ENCODE data around the gene ABCA2.

Gene ABCA2

DNA sequence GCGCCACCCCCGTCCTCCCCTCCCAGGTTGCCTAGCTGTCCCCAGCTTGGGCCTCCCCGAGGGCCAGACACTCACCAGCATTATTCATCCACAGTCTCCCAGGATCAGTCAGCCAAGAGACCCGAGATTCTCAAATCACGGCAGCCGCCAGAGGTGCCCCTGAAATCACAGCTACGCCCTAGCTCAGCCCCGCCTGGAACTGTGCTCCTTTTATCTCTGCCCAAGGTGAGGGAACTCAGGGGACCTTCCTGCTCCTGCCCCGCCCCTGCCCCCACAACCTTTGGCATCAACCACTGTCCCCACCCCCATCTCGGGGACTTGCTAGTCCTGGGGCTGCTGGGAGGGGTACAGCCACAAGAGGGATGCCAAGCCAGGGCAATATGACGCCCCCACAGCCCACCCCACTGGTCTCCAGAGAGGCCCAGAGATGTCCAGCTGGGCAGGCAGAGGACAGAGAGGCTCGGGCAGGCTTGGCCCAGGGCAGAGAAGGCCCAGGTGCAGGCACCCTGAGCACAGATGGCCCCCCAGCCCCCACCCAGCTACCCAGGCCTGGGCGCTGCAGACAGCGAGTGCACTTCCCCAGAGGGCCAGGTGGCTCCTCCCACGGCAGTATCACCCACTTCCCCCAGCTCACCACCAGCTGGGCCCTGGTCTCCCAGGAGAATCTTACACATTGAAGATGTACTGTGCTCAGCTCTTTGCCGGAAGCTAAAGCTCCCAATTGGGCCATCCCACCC, 4.0 kb upstream of the ABCA2 start, which contains the start of gene FUT7:
FUT7 (minus strand) TSS at position 185 of the 737 bp plus-strand sequence; CDS start at position 88, 97 bp downstream.
- H3K9ac ChIP-seq (ENCODE audit: low read length) = no peak within 1 kb of the TSS
- no peaks in the 10 kb centered on the region for H3K36me3 ChIP-seq (ENCODE audit: insufficient read depth, low read length)
- H3K4me1 ChIP-seq (ENCODE audit: insufficient read depth, low read length) = peaks cover 18% of the 10 kb centered on the region
- no peak within 1 kb of the TSS for H3K4me3 ChIP-seq (ENCODE audit: low read depth in 1 of 2, low read length in 2 of 2)
- H3K27me3 ChIP-seq (ENCODE audit: control insufficient read depth in 1 of 2, insufficient read depth in 2 of 2, low read length in 2 of 2) = peaks cover 3 to 7% of the 10 kb centered on the region in 2 donors
- no peaks in the 10 kb centered on the region for H3K9me3 ChIP-seq (ENCODE audit: low read length)
- no peak within 1 kb of the TSS for H3K27ac ChIP-seq (ENCODE audit: low read depth, low read length)

DNA sequence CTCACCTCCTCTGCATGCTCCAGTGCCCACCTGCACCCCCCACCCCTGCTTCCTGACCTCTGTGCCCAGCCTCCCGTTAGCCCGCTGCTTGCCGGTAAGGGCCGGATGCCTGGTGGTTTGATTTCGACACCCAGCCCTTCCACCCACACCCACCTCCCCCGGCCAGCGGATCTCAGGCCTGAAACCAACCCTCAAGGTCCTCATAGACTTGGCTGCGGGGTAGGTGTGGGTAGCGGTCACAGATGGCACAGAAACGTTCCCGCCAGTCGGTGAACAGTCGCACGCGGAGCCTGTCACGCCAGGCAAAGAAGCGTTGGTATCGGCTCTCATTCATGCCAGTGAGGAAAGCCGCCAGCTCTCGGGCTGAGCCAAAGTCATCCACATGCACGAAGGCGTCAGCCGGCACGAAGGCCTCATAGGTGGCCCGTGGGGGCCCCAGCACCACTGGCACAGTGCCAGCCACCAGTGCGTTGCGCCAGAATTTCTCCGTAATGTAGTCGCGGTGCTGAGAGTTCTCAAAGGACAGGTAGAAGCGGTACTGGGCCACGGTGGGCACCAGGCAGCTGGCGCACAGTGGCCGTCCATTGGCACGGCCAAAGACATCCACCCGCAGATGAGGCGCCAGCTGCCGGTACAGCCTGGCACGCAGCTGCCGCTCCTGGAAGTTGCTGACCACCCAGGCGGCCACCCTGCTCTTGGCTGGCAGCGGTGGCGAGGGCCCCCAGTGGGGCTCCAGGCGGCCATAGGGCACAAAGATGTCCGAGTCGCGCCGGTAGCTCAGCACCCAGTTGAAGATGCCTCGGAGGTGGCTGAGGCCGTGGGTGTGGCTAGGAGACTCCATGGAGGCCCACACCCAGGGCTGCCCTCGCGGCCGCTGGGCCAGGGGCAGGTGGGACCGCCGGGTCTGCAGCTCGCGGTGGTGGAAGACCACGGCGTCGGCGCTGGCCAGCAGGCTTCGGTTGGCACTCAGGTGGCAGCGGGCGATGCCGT, 2.8 kb upstream of the ABCA2 start:
- Histone ChIP-seq H3K4me3 (ENCODE audit: low read depth in 1 of 2, low read length in 2 of 2) (no peak overlapping the region), H3K27me3 (ENCODE audit: control insufficient read depth in 1 of 2, insufficient read depth in 2 of 2, low read length in 2 of 2) (peaks cover 2 to 7% of the 10 kb centered on the region in 2 donors), H3K4me1 (ENCODE audit: insufficient read depth, low read length) (peaks cover 27% of the 10 kb centered on the region), H3K9me3 (ENCODE audit: low read length) (no peaks in the 10 kb centered on the region), H3K9ac (ENCODE audit: low read length) (no peak overlapping the region), H3K27ac (ENCODE audit: low read depth, low read length) (no peak overlapping the region), H3K36me3 (ENCODE audit: insufficient read depth, low read length) (no peaks in the 10 kb centered on the region)

DNA sequence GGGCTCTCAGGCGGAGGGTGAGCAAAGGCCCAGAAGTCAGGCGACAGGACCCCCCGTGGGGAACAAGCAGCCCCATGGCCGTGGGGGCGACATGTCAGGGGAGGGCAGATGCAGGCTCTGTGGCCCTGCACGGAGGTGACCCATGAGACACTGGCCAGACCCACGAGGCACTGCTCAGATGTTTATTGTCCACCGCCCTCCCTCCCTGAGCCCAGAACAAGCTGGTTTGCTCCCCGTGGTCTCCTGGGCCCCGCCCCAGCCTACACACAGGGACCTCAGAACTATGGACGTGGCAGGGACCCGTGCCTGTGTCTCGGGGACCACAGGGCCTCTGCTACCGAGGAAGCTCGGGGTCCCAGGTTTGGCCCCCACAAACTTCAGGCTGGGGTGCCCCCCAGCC, 2.0 kb upstream of the ABCA2 start:
- Histone ChIP-seq H3K9me3 (ENCODE audit: low read length) (no peaks in the 10 kb centered on the region), H3K36me3 (ENCODE audit: insufficient read depth, low read length) (no peaks in the 10 kb centered on the region), H3K9ac (ENCODE audit: low read length) (no peak overlapping the region), H3K4me3 (ENCODE audit: low read depth in 1 of 2, low read length in 2 of 2) (no peak overlapping the region), H3K27me3 (ENCODE audit: control insufficient read depth in 1 of 2, insufficient read depth in 2 of 2, low read length in 2 of 2) (peaks cover 0 to 7% of the 10 kb centered on the region in 2 donors), H3K27ac (ENCODE audit: low read depth, low read length) (no peak overlapping the region), H3K4me1 (ENCODE audit: insufficient read depth, low read length) (peaks cover 27% of the 10 kb centered on the region)

DNA sequence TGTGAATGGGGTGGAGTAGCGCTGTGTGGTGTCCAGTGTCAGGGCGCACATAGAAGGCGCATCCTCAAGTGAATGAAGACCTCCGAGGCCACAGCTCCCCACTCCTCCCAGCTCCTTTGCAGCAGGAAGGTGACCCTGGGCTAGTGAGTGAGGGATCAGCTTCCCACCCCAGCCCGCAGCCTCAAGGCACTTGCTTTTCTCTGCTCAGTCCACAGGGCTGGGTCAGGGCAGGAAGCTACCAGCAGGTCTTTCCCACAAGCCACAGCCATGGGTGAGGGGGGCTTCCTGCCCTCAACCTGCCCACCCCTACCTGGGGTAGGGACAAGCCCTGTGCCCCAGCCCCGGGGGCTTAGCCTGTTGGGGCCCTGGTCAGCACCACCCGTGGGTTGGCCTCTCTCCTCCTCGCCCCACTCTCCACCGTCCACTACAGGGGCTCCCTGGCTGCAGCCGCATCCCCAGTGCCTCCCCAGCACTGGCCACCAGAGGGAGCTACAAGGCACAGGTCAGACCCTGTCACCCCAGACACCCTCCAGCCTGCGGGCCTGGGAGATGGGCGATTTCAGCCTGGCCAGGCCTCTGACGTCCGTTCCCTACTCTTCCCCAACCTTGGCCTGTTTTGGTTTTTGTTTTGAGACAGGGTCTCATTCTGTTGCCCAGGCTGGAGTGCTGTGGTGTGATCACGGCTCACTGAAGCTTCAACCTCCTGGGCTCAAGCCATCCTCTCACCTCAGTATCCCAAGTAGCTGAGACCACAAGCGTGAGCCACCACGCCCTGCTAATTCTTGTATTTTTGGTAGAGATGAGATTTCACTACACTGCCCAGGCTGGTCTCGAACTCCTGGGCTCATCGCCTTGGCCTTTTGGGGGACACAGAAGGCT, 1.3 kb upstream of the ABCA2 start:
- Histone ChIP-seq H3K36me3 (ENCODE audit: insufficient read depth, low read length) (no peaks in the 10 kb centered on the region), H3K9me3 (ENCODE audit: low read length) (no peaks in the 10 kb centered on the region), H3K4me1 (ENCODE audit: insufficient read depth, low read length) (peaks cover 27% of the 10 kb centered on the region), H3K27me3 (ENCODE audit: control insufficient read depth in 1 of 2, insufficient read depth in 2 of 2, low read length in 2 of 2) (no peaks in the 10 kb centered on the region), H3K9ac (ENCODE audit: low read length) (no peak overlapping the region), H3K27ac (ENCODE audit: low read depth, low read length) (peak overlapping the region; percentile 52), H3K4me3 (ENCODE audit: low read depth in 1 of 2, low read length in 2 of 2) (peak overlapping the region in 1 of 2 donors; percentile 71)

DNA sequence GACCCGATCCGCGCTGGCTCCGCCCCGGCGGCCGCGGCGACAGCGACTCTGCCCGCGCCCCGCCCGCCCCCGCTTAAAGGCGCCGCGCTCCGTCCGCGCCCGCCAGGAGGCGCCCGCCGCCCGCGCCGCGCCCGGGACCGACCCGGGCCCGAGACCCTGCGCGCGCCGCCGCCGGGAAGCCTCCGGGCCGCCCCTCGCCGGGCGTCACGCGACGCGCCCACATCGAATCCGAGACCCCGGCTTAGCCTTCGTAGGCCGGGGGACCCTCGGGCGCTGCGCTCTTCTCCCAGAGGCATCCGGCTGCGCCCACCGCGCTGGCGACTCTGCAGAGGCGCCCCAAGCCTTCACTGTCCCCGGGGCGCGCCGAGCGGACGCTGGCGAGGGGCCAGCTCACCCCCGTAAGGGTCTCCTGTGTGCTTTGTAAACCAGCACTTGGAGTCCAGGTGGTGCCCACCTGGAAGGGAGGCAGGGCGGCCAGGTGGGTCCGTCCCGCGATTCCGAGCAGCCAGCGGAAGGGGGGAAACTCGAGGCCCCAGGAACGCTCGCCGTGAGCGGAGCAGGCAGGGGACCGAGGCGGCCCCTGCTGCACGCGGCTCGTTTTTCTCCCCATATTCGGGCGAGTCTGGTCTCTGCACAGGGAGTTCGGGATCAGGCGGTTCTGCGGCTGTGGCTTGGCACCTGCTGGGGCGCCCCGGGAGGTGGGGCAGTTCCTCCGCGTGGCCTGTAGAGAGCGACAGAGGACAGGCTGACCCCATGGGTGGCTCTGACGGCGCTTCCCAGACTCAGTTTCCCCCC, 423 bp upstream of the ABCA2 start:
- H3K9ac ChIP-seq (ENCODE audit: low read length) = no peak overlapping the region
- H3K27me3 ChIP-seq (ENCODE audit: control insufficient read depth in 1 of 2, insufficient read depth in 2 of 2, low read length in 2 of 2) = no peaks in the 10 kb centered on the region
- peak overlapping the region; percentile 52 for H3K27ac ChIP-seq (ENCODE audit: low read depth, low read length)
- peaks cover 27% of the 10 kb centered on the region for H3K4me1 ChIP-seq (ENCODE audit: insufficient read depth, low read length)
- H3K36me3 ChIP-seq (ENCODE audit: insufficient read depth, low read length) = no peaks in the 10 kb centered on the region
- no peaks in the 10 kb centered on the region for H3K9me3 ChIP-seq (ENCODE audit: low read length)
- peak overlapping the region; percentile 38 to 71 for H3K4me3 ChIP-seq (ENCODE audit: low read depth in 1 of 2, low read length in 2 of 2)

DNA sequence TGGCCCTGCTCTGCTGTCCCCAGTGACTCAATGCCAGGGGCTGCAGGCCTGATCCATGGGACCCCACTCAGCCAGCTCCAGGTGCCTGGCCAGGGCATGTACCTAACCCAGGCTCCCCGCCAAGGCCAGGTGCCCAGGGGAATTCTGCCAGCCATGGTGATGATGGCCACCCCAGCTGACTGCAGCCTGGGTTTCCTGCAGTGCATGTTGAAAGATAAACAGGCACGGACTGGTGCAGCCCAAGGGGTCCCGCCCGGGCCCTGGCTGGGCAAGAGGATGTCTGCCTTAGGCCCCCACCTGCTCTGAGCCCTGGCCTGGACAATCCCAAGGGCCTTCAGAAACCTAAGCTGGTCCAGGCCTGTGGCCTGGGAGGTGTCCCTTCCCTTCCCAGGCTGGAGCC, 1.2 kb downstream of the ABCA2 start:
- Histone ChIP-seq H3K36me3 (ENCODE audit: insufficient read depth, low read length) (no peaks in the 10 kb centered on the region), H3K4me3 (ENCODE audit: low read depth in 1 of 2, low read length in 2 of 2) (peak overlapping the region in 1 of 2 donors; percentile 45), H3K9ac (ENCODE audit: low read length) (no peak overlapping the region), H3K27me3 (ENCODE audit: control insufficient read depth in 1 of 2, insufficient read depth in 2 of 2, low read length in 2 of 2) (no peaks in the 10 kb centered on the region), H3K4me1 (ENCODE audit: insufficient read depth, low read length) (peaks cover 27% of the 10 kb centered on the region), H3K27ac (ENCODE audit: low read depth, low read length) (no peak overlapping the region), H3K9me3 (ENCODE audit: low read length) (no peaks in the 10 kb centered on the region)

DNA sequence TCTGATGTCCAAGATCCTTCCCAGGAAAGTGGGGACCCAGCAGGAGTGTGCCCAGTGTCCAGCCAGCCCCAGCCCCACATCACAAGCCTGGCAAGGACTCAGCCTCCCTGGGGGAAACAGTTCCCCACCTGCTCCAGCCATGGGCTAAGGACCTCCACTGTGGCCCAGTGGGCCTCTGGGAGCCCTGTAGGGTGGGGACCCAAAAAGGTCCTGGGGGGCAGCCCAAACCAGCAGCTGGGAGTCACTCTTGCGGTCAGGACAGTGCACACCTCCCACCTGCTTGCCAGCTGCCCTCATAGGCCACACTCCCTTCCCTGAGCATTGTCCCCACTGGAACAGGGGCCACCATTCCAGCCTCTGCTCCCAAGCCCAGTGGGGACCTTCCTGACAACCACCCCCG, 1.7 kb downstream of the ABCA2 start:
- H3K27me3 ChIP-seq (ENCODE audit: control insufficient read depth in 1 of 2, insufficient read depth in 2 of 2, low read length in 2 of 2) = no peaks in the 10 kb centered on the region
- no peaks in the 10 kb centered on the region for H3K36me3 ChIP-seq (ENCODE audit: insufficient read depth, low read length)
- H3K4me3 ChIP-seq (ENCODE audit: low read depth in 1 of 2, low read length in 2 of 2) = no peak overlapping the region
- no peaks in the 10 kb centered on the region for H3K9me3 ChIP-seq (ENCODE audit: low read length)
- no peak overlapping the region for H3K9ac ChIP-seq (ENCODE audit: low read length)
- H3K4me1 ChIP-seq (ENCODE audit: insufficient read depth, low read length) = peaks cover 27% of the 10 kb centered on the region
- H3K27ac ChIP-seq (ENCODE audit: low read depth, low read length) = no peak overlapping the region

DNA sequence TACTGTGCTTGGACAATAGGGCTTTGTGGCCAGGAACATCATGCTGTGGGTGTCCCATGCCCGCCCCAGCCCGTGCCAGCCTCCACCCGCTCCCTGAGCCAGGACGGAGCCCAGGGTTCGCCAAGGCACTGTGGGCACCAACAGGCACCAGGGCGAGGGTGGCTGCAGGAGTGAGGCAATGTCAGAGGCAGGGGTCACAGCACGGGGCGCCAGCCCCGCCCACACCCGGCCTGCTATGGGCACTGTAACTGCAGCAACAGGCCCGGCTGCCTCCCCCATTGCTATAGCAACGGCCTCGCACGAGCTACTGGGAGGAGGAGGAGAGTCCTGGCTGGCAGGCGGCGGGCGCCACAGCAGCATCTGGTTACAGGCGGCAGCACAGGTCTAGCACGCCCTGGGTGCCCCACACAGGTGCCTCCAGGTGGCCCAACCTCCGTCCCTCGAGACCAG, 2.5 kb downstream of the ABCA2 start:
- no peaks in the 10 kb centered on the region for H3K9me3 ChIP-seq (ENCODE audit: low read length)
- H3K4me3 ChIP-seq (ENCODE audit: low read depth in 1 of 2, low read length in 2 of 2) = no peak overlapping the region
- H3K36me3 ChIP-seq (ENCODE audit: insufficient read depth, low read length) = no peaks in the 10 kb centered on the region
- H3K27me3 ChIP-seq (ENCODE audit: control insufficient read depth in 1 of 2, insufficient read depth in 2 of 2, low read length in 2 of 2) = no peaks in the 10 kb centered on the region
- H3K9ac ChIP-seq (ENCODE audit: low read length) = no peak overlapping the region
- H3K27ac ChIP-seq (ENCODE audit: low read depth, low read length) = no peak overlapping the region
- peaks cover 27% of the 10 kb centered on the region for H3K4me1 ChIP-seq (ENCODE audit: insufficient read depth, low read length)

- Histone ChIP-seq H3K27ac (ENCODE audit: low read depth, low read length) (no peak overlapping the region), H3K9ac (ENCODE audit: low read length) (no peak overlapping the region), H3K4me3 (ENCODE audit: low read depth in 1 of 2, low read length in 2 of 2) (no peak overlapping the region), H3K4me1 (ENCODE audit: insufficient read depth, low read length) (peaks cover 15% of the 10 kb centered on the region), H3K36me3 (ENCODE audit: insufficient read depth, low read length) (no peaks in the 10 kb centered on the region), H3K27me3 (ENCODE audit: control insufficient read depth in 1 of 2, insufficient read depth in 2 of 2, low read length in 2 of 2) (no peaks in the 10 kb centered on the region), H3K9me3 (ENCODE audit: low read length) (no peaks in the 10 kb centered on the region)
Observed at GRCh38 chr9:137023583-137023991, 4.5 kb downstream of the ABCA2 start.

DNA sequence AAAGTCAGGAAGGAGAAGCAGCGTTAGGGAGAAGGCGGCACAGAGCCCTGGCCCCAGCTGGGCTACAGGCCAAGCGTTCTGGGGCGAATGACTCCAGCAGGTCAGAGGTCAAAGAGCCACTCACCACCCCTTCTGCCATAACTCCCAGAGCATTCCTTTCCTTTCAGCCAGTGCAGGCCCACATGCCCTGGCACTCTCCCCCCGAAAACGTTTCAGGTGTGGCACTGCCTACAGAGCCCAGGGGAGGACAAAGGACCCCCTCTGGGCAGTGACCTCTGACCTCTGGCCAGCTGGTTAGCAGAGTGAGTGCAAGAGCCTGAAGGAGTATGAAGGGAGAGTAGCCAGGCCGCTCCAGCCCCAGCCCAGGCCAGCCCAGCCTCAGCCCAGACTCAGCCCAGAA, 4.9 kb downstream of the ABCA2 start:
- Histone ChIP-seq H3K27me3 (ENCODE audit: control insufficient read depth in 1 of 2, insufficient read depth in 2 of 2, low read length in 2 of 2) (no peaks in the 10 kb centered on the region), H3K27ac (ENCODE audit: low read depth, low read length) (no peak overlapping the region), H3K36me3 (ENCODE audit: insufficient read depth, low read length) (no peaks in the 10 kb centered on the region), H3K4me3 (ENCODE audit: low read depth in 1 of 2, low read length in 2 of 2) (no peak overlapping the region), H3K9me3 (ENCODE audit: low read length) (no peaks in the 10 kb centered on the region), H3K4me1 (ENCODE audit: insufficient read depth, low read length) (peaks cover 12% of the 10 kb centered on the region), H3K9ac (ENCODE audit: low read length) (no peak overlapping the region)

Data from muscle layer of colon (tissue), 2 donors.